GM18873 (cell line): ENCODE results near the gene ADARB2.

ENCODE experiments used
- ATAC-seq: cut with Tn5 transposase; IDR thresholded peaks from one replicate; pipeline ENCODE4 v1.9.1; 2021; ENCODE audit warnings: mild to moderate bottlenecking, moderate library complexity, moderate number of reproducible peaks; ENCODE audit not compliant: unreplicated experiment, low FRiP score

Gene ADARB2

GRCh38 chr10:1665021-1665661, 72.2 kb downstream of the ADARB2 start:
- ATAC-seq = no peak

GRCh38 chr10:1664333-1664964, 72.9 kb downstream of the ADARB2 start:
- no peak for ATAC-seq

GRCh38 chr10:1663226-1663625, 74.1 kb downstream of the ADARB2 start:
- ATAC-seq = no peak

GRCh38 chr10:1662438-1663025, 74.8 kb downstream of the ADARB2 start:
- no peak for ATAC-seq

DNA sequence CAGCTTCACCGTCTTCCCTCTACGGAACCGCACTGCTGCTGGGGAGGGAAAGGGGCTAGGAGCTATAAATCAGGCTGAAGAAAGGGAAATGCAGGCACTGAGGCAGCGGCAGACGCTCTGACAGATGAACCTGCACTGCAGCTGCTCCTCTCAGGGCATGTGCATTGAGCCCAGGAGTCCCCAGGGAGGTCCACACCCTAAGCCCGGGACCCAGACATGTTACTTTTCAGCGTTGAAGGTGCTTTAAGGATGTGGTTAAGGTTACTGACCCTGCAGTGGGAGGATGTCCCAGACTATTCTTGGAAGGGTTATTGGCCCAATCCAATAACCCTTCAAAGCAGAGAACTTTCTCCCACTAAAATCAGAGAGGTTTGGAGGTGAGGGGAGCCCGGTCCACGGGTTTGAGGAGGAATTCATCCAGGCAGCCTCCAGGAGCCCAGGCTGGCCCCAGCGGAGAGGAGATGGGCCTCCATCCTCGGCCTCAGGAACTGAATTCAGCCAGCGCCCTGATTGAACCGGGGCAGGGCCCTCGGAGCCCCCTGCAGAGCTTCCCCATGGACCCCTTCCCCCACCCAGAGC, 75.4 kb downstream of the ADARB2 start:
- ATAC-seq = no peak

DNA sequence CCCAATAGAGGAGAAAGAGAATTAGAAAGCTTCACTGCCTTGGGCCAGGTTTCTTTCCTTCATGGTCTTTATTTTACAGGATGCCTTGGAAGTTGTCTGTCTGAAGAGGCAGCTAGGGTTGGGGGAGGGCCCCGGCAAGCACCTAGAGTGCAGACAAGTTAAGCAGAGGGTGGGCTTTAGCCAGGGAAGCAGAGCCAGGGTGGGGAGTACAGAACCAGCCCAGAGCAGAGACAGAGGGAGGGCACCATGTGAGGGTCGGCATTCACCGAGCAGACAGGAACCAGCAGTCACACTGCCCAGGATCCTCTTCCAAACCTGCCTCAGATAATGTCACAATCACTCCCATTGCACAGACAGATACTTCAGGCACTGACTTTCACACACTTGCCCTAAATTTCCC, 75.9 kb downstream of the ADARB2 start:
- ATAC-seq = no peak

DNA sequence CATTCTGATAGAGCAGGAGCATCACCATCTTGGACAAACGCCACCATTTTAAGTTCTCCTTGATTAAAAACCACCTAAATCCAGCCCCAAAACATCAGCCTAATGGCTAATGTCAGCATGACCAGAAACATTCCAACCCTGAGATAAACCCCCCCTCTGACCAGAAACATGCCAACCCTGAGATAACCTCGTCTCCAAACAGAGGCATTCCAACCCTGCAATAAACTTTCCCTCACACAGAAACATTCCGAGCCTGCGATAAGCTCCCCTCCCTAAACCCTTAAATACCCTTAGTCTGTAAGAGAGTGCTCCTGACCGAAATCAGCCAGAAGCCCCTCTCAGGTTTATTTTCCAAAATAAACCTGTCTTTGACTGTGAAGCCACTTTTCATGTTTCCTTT, 76.5 kb downstream of the ADARB2 start:
- ATAC-seq = no peak

- ATAC-seq = no peak
These were observed 76.9 kb downstream of the ADARB2 start for GRCh38 chr10:1660386-1660785.

DNA sequence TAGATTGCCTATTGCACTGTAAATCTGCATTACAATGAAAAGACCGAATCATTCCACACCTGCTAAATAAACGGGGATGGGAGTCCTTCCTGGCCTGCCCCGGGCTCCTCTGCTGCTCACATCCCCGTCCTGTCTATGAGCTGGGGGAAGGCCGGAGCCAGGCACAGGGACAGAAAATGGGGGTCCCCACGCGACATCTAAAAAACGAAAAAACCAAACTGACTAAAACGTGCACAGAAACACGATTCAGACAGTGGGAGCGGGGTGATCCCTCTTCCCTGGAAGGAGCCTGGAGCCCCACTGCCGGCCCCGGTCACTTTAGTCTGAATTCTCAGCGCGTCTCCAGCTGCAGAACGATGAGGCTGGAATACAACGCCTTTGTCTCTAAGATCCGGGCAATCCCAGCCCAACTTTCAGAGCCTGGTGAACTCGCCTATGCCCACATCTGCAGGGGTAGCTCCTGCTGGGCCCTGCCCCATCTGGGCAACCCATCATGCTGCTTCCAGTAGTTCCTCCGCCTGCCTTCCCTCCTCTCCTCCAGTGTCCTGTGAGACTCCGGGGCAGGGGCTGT, 78.0 kb downstream of the ADARB2 start:
- ATAC-seq = no peak

DNA sequence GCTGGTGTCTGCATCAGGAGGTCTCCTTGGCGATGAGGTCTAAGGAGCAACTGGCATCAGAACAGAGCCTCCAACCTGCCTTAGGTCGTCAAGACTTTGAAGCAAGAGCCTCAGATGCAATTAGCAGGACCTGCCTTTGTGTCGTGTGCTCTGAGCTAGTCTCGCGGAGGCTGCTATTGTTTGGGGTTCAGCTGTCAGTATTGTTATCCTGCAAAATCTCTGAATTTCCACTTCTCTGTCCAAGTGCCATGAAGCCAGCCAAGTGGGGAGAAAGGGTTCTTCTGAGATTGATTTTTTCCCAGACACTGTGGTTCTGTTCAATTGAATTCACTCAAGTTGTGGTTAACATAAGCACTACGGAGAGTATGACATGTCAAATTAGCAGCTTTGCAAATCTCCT, 78.7 kb downstream of the ADARB2 start:
- ATAC-seq = no peak

- no peak for ATAC-seq
These were observed 79.8 kb downstream of the ADARB2 start for GRCh38 chr10:1657479-1657878.

- ATAC-seq = no peak
These were observed 82.0 kb downstream of the ADARB2 start for GRCh38 chr10:1655367-1655766.

- no peak for ATAC-seq
These were observed 82.4 kb downstream of the ADARB2 start for GRCh38 chr10:1654811-1655356.

GRCh38 chr10:1654247-1654646, 83.1 kb downstream of the ADARB2 start:
- ATAC-seq = no peak

- ATAC-seq = no peak
These were observed 84.0 kb downstream of the ADARB2 start for GRCh38 chr10:1653321-1653720.

- no peak for ATAC-seq
These were observed 85.2 kb downstream of the ADARB2 start for GRCh38 chr10:1652151-1652550.

DNA sequence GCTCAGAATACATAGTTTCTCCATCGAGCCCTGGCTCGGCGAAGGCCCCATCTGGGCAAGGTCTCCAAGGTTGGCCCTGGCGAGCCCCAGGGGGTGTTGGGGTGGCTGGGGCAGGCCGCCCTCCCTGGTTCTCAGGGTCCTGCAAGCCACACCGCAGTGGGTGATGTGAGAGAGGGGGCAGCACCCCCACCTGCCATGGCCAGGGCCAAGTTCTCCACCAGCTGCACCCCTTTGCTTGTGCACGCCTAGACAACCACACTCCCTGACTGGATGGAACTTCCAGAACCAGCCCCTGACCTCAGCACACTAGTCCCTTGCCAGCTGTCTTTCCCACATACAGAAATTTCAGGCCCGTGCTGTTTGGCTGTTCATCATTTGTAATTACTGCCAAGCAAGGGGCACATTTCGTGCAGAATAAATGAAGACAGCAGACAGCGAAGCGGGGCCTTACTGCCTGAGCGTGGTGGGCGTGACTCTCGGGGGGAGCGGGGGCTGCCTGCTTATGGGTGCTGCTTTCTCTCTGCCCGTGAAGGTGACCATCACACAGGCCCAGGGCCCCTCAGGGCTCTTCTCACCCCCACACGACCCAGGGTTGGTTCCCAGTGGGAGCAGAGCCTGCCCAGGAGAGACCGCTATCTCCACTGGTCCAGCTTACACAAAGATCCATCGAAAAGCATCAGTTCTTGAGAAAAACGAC, 85.9 kb downstream of the ADARB2 start:
- ATAC-seq = no peak

DNA sequence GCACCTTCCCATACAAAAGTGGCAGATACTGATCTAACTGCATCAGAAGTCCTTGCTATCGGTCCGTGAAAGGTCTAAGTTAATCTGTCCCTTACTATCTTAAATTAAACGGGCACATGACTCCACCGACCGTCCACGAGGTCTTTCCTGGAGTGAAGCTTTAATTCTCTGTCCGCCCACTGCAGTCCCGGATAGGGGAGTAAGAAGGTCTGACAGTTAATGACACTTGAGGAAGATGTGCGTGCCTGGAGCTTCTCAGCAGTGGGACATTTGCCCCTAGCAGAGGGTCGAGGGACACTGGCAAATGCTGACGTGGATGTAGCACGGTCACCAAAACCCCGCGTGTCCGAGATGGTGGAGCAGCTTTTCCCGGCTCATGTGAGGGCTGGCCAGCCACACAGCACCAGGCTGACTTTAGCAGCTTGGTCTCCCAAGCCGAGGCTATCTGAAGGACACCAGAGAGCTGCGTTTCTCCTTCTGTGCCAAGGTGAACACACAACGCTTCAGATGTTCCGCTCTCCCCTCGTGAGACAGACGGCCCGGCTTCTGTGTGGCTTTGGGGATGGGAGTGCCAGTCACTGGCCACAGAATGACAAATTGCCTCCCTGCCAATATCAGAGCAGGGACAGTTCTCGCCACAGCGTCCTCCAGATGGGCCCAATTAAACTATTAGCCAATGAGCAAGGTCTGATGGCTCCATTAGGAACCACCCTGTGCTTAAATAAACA, 86.6 kb downstream of the ADARB2 start:
- no peak for ATAC-seq

- no peak for ATAC-seq
These were observed 88.7 kb downstream of the ADARB2 start for GRCh38 chr10:1648648-1649047.

DNA sequence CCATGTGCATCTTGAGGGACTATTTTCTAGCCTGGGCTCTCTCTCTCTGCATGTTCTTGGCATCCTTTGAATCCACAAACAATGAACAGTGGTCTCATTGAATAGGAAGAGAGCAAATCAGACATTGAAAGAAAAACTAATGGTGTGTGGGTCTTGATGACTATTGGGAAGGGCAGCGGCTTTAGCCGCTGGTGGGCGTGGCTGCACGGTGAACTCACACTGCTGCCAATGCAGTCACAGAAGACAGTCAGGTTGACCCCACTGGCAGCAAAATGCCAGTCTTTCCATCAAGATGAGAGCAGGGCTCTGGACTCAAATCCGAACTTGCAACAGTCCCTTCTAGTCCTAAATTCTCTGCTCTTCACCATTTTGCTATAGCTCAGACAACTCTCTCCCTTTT, 91.0 kb downstream of the ADARB2 start:
- ATAC-seq = no peak
